Mononuclear cell (primary cell): ENCODE results near the gene LRRC2. TPM values are rescaled to one million over a fixed set of nuclear protein-coding genes. Genes with fewer than 3 reads are reported as not detected.

Source experiments
- H3K27me3 ChIP-seq: 2 replicates; pipeline ENCODE4 v1.6.0; 2011; ENCODE audit warnings: low read length, control low read depth; ENCODE audit not compliant: insufficient read depth
- H3K4me1 ChIP-seq: 2 replicates; pipeline ENCODE4 v1.5.1; 2011; ENCODE audit warnings: mild to moderate bottlenecking, low read length, control low read depth; ENCODE audit not compliant: insufficient read depth
- H3K4me3 ChIP-seq: 2 replicates; pipeline ENCODE4 v1.5.1; 2011; ENCODE audit warnings: mild to moderate bottlenecking, low read length, moderate library complexity
- H3K9me3 ChIP-seq: 2 replicates; pipeline ENCODE4 v1.5.1; 2011; ENCODE audit warnings: low read depth, mild to moderate bottlenecking, control low read depth, low read length
- total RNA-seq: library from RNA; depleted of rRNA; stranded (reverse); fragments of >200 nt; gene quantifications from one replicate; pipeline ENCODE4 v1.2.3, GENCODE V29; 2012

LRRC2 gene, protein sequence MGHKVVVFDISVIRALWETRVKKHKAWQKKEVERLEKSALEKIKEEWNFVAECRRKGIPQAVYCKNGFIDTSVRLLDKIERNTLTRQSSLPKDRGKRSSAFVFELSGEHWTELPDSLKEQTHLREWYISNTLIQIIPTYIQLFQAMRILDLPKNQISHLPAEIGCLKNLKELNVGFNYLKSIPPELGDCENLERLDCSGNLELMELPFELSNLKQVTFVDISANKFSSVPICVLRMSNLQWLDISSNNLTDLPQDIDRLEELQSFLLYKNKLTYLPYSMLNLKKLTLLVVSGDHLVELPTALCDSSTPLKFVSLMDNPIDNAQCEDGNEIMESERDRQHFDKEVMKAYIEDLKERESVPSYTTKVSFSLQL
- 0.10 TPM for total RNA-seq

GRCh38 chr3:46566040-46566641 lies at the start of gene LRRC2:
Gene LRRC2, minus strand, starts transcription at chr3:46566302. Its CDS starts 14,711 bp downstream, at chr3:46551591.
- H3K27me3 ChIP-seq, result peaks cover 40% of the 10 kb centered on the region
- peaks cover 11% of the 10 kb centered on the region for H3K4me1 ChIP-seq
- peak within 1 kb of the TSS; percentile 13 for H3K4me3 ChIP-seq
- H3K9me3 ChIP-seq, result no peaks in the 10 kb centered on the region

DNA sequence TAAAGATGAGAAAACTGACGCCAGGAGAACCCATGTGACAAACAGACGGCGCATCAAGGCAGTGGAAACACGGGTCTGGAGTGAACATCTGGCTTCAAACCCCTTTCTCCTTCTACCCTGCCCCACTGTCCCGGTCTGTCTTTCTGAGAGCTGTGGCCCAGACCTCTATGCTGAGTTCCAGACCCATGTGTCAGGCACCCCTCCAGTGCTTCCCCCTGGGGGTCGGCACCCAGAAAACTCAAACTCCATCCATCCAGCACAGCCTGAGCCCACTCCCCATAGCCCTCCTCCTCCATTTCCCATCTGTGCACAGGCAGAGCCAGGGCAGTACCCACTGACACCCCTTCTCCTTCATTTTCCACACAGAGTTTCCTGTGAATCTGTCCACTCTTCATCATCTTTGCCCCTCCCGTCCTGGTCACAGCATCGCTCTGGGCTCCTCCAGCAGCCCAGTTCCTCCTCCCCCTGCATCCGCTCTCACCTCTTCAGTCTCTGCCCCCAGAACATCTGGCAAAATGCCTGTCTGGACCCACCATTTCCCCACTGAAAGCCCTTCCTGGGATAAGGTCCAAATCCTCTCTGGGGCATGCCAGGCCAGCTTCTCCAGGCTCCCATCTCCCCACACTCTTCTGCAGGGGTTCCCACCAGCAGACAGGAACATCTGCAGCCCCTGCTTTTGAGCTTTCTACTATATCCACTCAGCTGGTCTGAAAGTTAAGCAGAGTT lies 49.1 kb upstream of the LRRC2 start:
- Histone ChIP-seq H3K4me1 (no peaks in the 10 kb centered on the region), H3K9me3 (no peaks in the 10 kb centered on the region), H3K27me3 (peaks cover 2% of the 10 kb centered on the region), H3K4me3 (no peak overlapping the region)

GRCh38 chr3:46614431-46614830 lies 48.3 kb upstream of the LRRC2 start:
- Histone ChIP-seq H3K27me3 (no peaks in the 10 kb centered on the region), H3K4me3 (no peak overlapping the region), H3K9me3 (no peaks in the 10 kb centered on the region), H3K4me1 (no peaks in the 10 kb centered on the region)

DNA sequence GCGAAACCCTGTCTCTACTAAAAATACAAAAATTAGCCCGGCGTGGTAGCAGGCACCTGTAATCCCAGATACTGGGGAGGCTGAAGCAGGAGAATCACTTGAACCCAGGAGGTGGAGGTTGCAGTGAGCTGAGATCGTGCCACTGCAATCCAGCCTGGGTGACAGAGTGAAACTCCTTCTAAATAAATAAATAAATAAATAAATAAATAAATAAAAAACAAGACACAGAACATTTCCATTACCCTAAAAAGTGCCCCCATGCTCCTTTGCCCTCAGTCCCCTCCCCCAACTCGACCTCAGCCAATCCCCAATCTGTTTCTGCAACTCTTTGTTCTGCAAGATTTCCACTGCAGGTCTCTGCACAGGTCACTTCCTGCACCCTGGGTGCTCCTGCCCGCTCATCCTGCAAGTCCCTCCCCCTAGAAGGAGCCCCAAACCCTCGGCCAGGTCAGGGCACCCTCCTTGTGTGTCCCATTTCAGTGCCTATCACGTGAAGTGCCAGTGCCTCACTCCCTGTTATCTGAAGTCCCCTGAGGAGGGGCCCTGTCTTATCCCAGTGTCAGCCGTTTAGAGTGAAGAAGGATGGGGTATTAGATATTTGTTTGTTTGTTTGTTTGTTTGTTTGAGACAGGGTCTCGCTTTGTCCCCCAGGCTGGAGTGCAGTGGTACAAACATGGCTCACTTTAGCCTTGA lies 47.4 kb upstream of the LRRC2 start:
- Histone ChIP-seq H3K4me3 (no peak overlapping the region), H3K9me3 (no peaks in the 10 kb centered on the region), H3K27me3 (no peaks in the 10 kb centered on the region), H3K4me1 (no peaks in the 10 kb centered on the region)

DNA sequence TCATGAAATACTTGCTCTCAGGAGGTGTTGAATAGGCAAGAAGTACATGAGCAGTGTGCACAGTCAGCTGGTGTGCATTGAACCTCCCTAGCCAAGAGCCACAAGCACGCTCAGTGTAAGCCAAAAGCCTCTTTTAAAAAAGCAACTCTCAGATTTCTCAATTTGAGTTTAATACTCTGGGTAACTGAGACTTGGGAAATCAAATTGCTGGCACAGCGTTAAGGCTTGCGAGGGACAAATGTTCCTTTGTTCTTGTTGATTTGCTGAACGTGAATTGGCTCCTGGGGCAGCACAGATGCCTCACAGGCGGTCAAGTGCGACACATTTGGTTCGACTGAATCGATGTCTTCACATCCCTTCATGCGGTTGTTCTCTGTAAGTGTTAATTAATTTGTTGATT lies 46.2 kb upstream of the LRRC2 start, which contains the start of gene FAM240A:
FAM240A (plus strand) TSS at position 202 of the 400 bp plus-strand sequence; CDS start at position 361, 159 bp downstream.
- no peaks in the 10 kb centered on the region for H3K27me3 ChIP-seq
- no peaks in the 10 kb centered on the region for H3K4me1 ChIP-seq
- H3K4me3 ChIP-seq, result no peak within 1 kb of the TSS
- no peaks in the 10 kb centered on the region for H3K9me3 ChIP-seq

DNA sequence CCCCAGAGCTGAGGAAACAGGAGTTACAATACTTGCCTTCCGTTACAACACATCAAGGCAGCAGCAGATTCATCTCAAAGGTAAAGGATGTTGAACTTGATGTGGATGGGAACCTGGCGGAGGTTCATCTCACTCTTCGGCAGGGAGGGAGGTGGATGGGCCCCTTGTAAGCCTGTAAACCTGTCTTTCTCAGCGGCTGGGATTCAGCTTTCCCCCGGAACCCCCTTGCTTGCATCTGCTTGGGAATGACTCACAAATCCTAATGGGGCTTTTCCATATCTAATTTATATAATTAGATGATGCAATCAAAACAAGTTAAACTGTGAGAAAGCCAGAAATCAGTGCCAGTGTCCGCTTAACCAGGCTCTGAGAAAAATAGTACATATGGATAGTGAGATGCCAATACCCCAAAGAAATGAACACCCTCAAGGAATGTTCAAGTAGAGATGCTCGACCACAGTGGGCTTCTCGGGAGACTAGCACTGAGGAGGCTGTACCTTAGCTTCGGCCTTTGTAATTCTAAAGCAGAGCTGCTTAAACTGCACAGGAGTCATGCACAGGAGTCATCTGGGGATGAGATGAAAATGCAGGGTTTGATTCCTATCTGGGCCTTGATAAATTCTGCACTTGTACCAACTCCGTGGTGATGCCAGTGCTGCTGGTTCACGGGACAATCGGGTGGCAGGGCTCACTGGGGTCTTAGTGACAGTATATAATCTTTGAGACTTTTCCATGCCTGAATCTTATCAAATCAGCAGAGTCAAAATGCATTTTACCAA lies 44.0 kb upstream of the LRRC2 start:
- no peaks in the 10 kb centered on the region for H3K27me3 ChIP-seq
- no peaks in the 10 kb centered on the region for H3K9me3 ChIP-seq
- no peak overlapping the region for H3K4me3 ChIP-seq
- H3K4me1 ChIP-seq, result no peaks in the 10 kb centered on the region

DNA sequence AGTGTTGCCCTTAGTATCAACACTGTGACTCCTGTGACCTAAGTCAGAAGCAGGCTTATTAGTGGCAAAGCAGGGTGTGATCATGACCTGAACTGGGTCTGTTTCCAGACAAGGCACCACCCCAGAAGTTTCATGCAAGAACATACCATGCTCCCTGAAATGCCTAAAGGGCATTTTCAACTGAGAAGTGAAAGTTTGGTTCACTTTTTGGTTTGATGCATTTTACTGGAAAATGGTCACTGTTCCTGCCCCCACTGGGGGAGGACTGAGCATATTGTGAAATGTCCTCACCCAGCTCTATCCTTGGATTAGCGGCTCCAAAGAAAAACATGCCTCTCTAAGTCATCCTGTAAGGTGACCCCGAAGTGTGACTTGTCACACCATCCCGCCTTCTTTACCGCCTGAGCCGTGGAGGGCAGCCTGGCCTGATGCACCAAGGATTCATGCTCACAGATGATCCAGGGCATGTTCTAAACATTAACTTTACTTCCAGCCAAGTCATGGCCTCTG lies 43.2 kb upstream of the LRRC2 start:
- no peaks in the 10 kb centered on the region for H3K27me3 ChIP-seq
- H3K9me3 ChIP-seq, result no peaks in the 10 kb centered on the region
- no peak overlapping the region for H3K4me3 ChIP-seq
- H3K4me1 ChIP-seq, result no peaks in the 10 kb centered on the region

- Histone ChIP-seq H3K27me3 (no peaks in the 10 kb centered on the region), H3K4me3 (no peak overlapping the region)
Observed at GRCh38 chr3:46607603-46608028, 41.5 kb upstream of the LRRC2 start.

DNA sequence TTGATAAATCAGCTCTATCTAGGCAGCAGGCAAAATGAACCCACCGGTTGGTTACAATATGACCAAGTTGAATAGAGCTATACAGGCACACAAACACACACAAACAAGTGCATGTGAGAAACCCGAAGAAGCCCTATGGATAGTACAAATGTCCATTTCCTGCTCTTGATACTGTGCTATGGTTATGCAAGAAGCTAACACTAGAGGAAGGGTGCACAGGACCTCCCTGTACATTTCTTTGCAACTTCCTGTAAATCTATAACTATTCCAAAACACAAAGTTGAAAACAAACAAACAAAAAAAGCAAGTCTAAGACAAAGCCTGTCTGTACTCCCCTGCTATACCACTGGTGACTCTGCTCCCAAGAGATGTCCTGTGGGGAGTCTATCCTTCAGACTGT lies 38.0 kb upstream of the LRRC2 start:
- Histone ChIP-seq H3K4me1 (no peaks in the 10 kb centered on the region), H3K4me3 (no peak overlapping the region), H3K27me3 (no peaks in the 10 kb centered on the region), H3K9me3 (no peaks in the 10 kb centered on the region)

More at GRCh38 chr3:46607603-46608028, 41.5 kb upstream of the LRRC2 start:
- H3K9me3 ChIP-seq, result no peaks in the 10 kb centered on the region
- no peaks in the 10 kb centered on the region for H3K4me1 ChIP-seq

DNA sequence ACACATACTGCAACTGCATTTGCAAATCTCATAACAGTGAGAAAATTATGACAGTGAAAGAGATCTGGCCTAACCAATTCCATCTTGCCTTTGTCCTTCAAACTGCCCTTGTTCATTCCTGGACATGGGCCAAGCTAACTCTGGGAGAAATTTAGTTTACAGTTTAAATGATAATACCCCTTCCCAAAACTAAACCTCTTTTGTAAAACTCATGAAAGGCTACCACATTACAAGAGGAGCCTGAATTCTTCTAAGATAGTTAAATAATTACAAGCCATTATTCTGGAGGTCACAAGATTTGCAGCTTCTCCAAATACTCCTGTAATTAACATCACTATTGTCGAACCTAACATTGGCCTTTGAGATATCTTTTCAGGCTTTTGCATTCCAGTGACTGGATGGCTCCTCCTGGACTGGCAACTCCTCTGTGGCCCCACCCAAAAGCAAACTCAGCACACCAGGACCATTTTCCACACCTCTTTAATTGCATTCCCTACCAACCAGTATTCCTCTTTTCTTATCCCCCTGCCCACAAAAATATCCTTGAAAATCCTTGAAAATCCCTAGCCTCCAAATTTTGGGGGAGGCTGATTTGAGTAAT lies 37.4 kb upstream of the LRRC2 start:
- H3K4me3 ChIP-seq, result no peak overlapping the region
- H3K9me3 ChIP-seq, result no peaks in the 10 kb centered on the region
- no peaks in the 10 kb centered on the region for H3K27me3 ChIP-seq
- no peaks in the 10 kb centered on the region for H3K4me1 ChIP-seq

- Histone ChIP-seq H3K9me3 (no peaks in the 10 kb centered on the region), H3K27me3 (no peaks in the 10 kb centered on the region), H3K4me3 (no peak overlapping the region), H3K4me1 (no peaks in the 10 kb centered on the region)
Observed at GRCh38 chr3:46599590-46599989, 33.5 kb upstream of the LRRC2 start.

GRCh38 chr3:46595819-46596314 lies 29.8 kb upstream of the LRRC2 start:
- H3K9me3 ChIP-seq, result no peaks in the 10 kb centered on the region
- no peaks in the 10 kb centered on the region for H3K27me3 ChIP-seq
- H3K4me3 ChIP-seq, result no peak overlapping the region
- H3K4me1 ChIP-seq, result no peaks in the 10 kb centered on the region

- Histone ChIP-seq H3K27me3 (no peaks in the 10 kb centered on the region), H3K4me1 (no peaks in the 10 kb centered on the region), H3K4me3 (no peak overlapping the region), H3K9me3 (no peaks in the 10 kb centered on the region)
Observed at GRCh38 chr3:46594723-46595122, 28.6 kb upstream of the LRRC2 start.

DNA sequence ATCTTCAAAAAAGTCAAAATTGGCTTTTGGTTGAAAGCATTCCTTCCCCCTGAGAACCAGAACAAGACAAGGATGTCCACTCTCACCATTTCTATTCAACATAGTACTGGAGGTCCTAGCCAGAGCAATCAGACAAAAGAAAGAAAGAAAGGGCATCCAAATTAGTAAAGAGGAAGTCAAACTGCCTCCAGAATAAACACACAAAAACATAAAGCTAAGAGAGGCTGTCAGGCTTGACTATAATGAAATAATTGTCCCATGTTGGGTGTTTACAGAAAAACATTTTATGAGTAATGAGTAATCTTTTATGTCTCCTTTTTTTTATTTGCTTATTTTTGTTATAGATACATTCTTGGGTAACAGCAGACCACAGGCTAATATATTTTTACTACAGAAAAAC lies 27.9 kb upstream of the LRRC2 start:
- H3K4me3 ChIP-seq, result no peak overlapping the region

More for the DNA sequence above, 27.9 kb upstream of the LRRC2 start:
- Histone ChIP-seq H3K4me1 (no peaks in the 10 kb centered on the region), H3K9me3 (no peaks in the 10 kb centered on the region), H3K27me3 (no peaks in the 10 kb centered on the region)
